Activated CD4-positive, alpha-beta T cell treated with anti-CD3 and anti-CD28 coated beads, Interleukin-2, amount 50 U/mL, for 48 hours (primary cell): Measurements from ENCODE around the gene EXD3.

Source experiments
- DNase-seq, 2 experiments: peaks; one replicate each; pipeline ENCODE4 v3.0.0-alpha.2; 2020

The EXD3 gene

GRCh38 chr9:137278721-137279711, 143.9 kb downstream of the EXD3 start:
- DNase-seq = no peak

- no peak for DNase-seq
Measured at GRCh38 chr9:137278061-137278701, 144.8 kb downstream of the EXD3 start.

- DNase-seq = peak; percentile 53 to 63
Measured at GRCh38 chr9:137277329-137278041, 145.5 kb downstream of the EXD3 start, which contains the start of gene TOR4A. Gene TOR4A, plus strand, starts transcription at chr9:137277726. Its CDS starts 964 bp downstream, at chr9:137278690.

- no peak for DNase-seq
Measured at GRCh38 chr9:137276473-137277328, 146.3 kb downstream of the EXD3 start.

- no peak for DNase-seq
Measured at GRCh38 chr9:137275588-137276472, 147.1 kb downstream of the EXD3 start.

- no peak for DNase-seq
Measured at GRCh38 chr9:137275203-137275587, 147.8 kb downstream of the EXD3 start.

GRCh38 chr9:137273611-137274320, 149.2 kb downstream of the EXD3 start:
- DNase-seq = no peak

GRCh38 chr9:137273095-137273490, 149.9 kb downstream of the EXD3 start:
- DNase-seq = no peak

- no peak for DNase-seq
Measured at GRCh38 chr9:137272241-137273094, 150.5 kb downstream of the EXD3 start.

GRCh38 chr9:137271696-137272076, 151.3 kb downstream of the EXD3 start:
- no peak for DNase-seq

GRCh38 chr9:137270929-137271695, 151.8 kb downstream of the EXD3 start:
- DNase-seq = no peak

- DNase-seq = no peak
Measured at GRCh38 chr9:137269231-137269772, 153.7 kb downstream of the EXD3 start.

GRCh38 chr9:137268538-137269201, 154.3 kb downstream of the EXD3 start:
- no peak for DNase-seq

GRCh38 chr9:137267933-137268355, 155.0 kb downstream of the EXD3 start:
- no peak for DNase-seq

GRCh38 chr9:137266585-137267453, 156.1 kb downstream of the EXD3 start:
- no peak for DNase-seq

- DNase-seq = no peak
Measured at GRCh38 chr9:137266162-137266527, 156.8 kb downstream of the EXD3 start.
